Rectal smooth muscle tissue (tissue), 1 donor: ENCODE data around the gene MRM3.
"Not testable (repeated sequence)": the region's sequence is repeated elsewhere in the genome, so short reads cannot be mapped to it uniquely, and the experiment has no call there.

Source experiments
- H3K27ac ChIP-seq: one replicate; pipeline ENCODE4 v1.7.0; 2013; ENCODE audit warnings: low read depth, low read length, inconsistent platforms
- H3K27me3 ChIP-seq: one replicate; pipeline ENCODE4 v1.7.0; 2013; ENCODE audit warnings: low read length; ENCODE audit not compliant: control insufficient read depth, insufficient read depth
- H3K36me3 ChIP-seq: one replicate; pipeline ENCODE4 v1.7.0; 2013; ENCODE audit warnings: low read length; ENCODE audit not compliant: control insufficient read depth, insufficient read depth
- H3K4me1 ChIP-seq: one replicate; pipeline ENCODE4 v1.7.0; 2013; ENCODE audit warnings: low read length; ENCODE audit not compliant: control insufficient read depth, insufficient read depth
- H3K4me3 ChIP-seq: one replicate; pipeline ENCODE4 v1.7.0; 2013; ENCODE audit warnings: low read length
- H3K9ac ChIP-seq: one replicate; pipeline ENCODE4 v1.7.0; 2013; ENCODE audit warnings: low read length

Gene MRM3

GRCh38 chr17:746783-747629 is 35.1 kb upstream of the MRM3 start:
- no peak overlapping the region for H3K9ac ChIP-seq
- no peak overlapping the region for H3K4me3 ChIP-seq
- peaks cover 9% of the 10 kb centered on the region for H3K4me1 ChIP-seq
- H3K36me3 ChIP-seq: peaks cover 29% of the 10 kb centered on the region
- H3K27me3 ChIP-seq: no peaks in the 10 kb centered on the region
- H3K27ac ChIP-seq: no peak overlapping the region

DNA sequence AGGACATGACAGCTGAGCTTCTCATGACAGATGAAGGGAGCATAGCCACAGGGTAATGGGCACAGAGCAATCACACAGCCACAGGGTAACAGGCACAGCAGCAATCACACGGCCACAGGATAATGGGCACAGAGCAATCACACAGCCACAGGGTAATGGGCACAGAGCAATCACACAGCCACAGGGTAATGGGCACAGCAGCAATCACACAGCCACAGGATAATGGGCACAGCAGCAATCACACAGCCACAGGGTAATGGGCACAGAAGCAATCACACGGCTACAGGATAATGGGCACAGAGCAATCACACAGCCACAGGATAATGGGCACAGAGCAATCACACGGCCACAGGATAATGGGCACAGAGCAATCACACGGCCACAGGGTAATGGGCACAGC is 33.5 kb upstream of the MRM3 start:
- not testable (repeated sequence) for H3K4me1 ChIP-seq, H3K27ac ChIP-seq, H3K4me3 ChIP-seq, H3K9ac ChIP-seq, H3K27me3 ChIP-seq
- H3K36me3 ChIP-seq: peaks cover 29% of the 10 kb centered on the region

GRCh38 chr17:749359-749758 is 32.8 kb upstream of the MRM3 start:
- not testable (repeated sequence) for H3K9ac ChIP-seq, H3K27me3 ChIP-seq, H3K27ac ChIP-seq, H3K4me1 ChIP-seq, H3K4me3 ChIP-seq
- peaks cover 24% of the 10 kb centered on the region for H3K36me3 ChIP-seq

GRCh38 chr17:750431-751037 is 31.6 kb upstream of the MRM3 start:
- Histone ChIP-seq H3K27ac (no peak overlapping the region), H3K4me3 (peak overlapping the region; percentile 76)

DNA sequence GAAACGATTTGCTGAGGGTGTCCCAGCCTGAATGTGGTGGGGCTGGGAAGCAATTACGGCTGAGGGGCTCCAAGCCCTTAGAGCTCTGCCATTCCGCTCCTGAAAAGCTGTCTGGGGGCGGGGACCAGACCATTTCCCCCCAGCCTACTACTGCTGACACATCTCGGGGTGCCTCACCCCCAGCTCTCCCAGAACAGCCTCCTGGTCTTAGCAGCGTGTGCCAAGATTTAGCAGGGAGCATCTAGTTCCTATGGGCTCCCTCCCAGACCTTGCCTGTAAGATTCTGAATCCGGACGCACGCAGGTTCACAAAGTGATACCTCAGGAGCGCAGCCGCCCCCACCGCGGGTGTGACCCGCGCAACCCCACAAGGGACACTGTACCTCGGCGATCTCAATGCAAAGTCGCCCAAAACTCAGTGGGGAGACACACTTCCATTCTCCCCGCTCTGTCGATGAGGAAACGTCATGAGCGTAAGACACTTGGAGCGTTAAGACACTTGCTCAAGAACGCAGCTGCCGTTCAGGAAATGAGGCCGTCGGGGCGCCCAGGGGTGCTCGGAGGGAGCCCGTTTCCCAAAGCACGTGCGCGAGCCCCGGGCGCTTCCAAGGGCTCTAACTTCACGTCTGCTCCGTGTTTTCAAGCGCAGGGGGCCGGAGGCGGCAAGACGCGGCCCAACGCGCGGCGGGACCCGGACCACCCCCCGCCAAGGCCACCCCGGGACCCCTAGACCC is 30.7 kb upstream of the MRM3 start:
- H3K4me3 ChIP-seq: peak overlapping the region; percentile 76
- H3K9ac ChIP-seq: peak overlapping the region; percentile 66
- H3K27me3 ChIP-seq: no peaks in the 10 kb centered on the region
- peaks cover 11% of the 10 kb centered on the region for H3K36me3 ChIP-seq
- peak overlapping the region; percentile 66 for H3K27ac ChIP-seq
- peaks cover 9% of the 10 kb centered on the region for H3K4me1 ChIP-seq

More at GRCh38 chr17:750431-751037, 31.6 kb upstream of the MRM3 start:
- Histone ChIP-seq H3K9ac (no peak overlapping the region), H3K4me1 (peaks cover 9% of the 10 kb centered on the region), H3K36me3 (peaks cover 17% of the 10 kb centered on the region), H3K27me3 (no peaks in the 10 kb centered on the region)

GRCh38 chr17:752002-752619 is 30.0 kb upstream of the MRM3 start, which contains the start of gene GEMIN4:
TSS of gene GEMIN4 (minus strand) at chr17:752264. CDS start at chr17:752142, 122 bp downstream.
- Histone ChIP-seq H3K27ac (peak within 1 kb of the TSS; percentile 66), H3K36me3 (peaks cover 5% of the 10 kb centered on the region), H3K9ac (peak within 1 kb of the TSS; percentile 66), H3K4me1 (peaks cover 9% of the 10 kb centered on the region), H3K4me3 (peak within 1 kb of the TSS; percentile 76), H3K27me3 (no peaks in the 10 kb centered on the region)

GRCh38 chr17:752620-753219 is 29.4 kb upstream of the MRM3 start:
- peak overlapping the region; percentile 66 for H3K27ac ChIP-seq
- H3K36me3 ChIP-seq: no peaks in the 10 kb centered on the region
- H3K27me3 ChIP-seq: no peaks in the 10 kb centered on the region
- peaks cover 9% of the 10 kb centered on the region for H3K4me1 ChIP-seq
- H3K9ac ChIP-seq: peak overlapping the region; percentile 12
- H3K4me3 ChIP-seq: peak overlapping the region; percentile 76

DNA sequence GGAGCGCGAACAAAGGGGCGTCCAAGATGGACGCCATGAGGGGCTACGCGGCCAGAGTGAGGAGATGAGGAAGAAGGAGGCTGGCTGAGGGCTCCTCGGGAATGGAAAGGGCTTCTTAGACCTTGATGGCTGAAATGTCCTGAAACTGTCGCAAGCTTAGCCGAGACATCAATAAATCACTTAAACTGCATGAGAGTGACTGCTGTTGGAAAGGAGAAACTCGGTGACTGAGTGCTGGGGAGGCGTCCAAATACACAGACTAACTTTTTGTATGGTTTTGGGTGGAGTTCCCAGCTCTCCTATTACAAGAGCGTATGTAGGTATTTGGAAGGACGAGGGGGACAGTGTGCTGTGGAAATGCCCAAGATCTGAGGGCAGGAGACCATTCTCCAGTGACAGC is 28.7 kb upstream of the MRM3 start:
- Histone ChIP-seq H3K9ac (no peak overlapping the region), H3K27ac (no peak overlapping the region), H3K27me3 (no peaks in the 10 kb centered on the region), H3K4me3 (no peak overlapping the region), H3K36me3 (no peaks in the 10 kb centered on the region), H3K4me1 (peaks cover 9% of the 10 kb centered on the region)

DNA sequence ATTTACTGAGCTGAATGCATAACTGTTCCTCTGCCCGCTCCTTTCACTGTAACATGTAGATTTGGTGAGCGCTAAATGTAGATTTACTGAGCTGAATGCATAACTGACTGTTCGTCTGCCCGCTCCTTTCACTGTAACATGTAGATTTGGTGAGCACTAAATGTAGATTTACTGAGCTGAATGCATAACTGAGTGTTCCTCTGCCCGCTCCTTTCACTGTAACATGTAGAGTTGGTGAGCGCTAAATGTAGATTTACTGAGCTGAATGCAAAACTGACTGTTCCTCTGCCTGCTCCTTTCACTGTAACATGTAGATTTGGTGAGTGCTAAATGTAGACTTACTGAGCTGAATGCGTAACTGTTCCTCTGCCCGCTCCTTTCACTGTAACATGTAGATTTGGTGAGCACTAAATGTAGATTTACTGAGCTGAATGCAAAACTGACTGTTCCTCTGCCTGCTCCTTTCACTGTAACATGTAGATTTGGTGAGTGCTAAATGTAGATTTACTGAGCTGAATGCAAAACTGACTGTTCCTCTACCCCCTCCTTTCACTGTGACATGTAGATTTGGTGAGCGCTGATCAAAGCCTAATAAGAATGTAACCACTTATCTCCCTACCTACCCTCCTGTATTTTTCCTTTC is 26.7 kb upstream of the MRM3 start:
- not testable (repeated sequence) for H3K4me3 ChIP-seq, H3K36me3 ChIP-seq, H3K4me1 ChIP-seq, H3K9ac ChIP-seq, H3K27me3 ChIP-seq, H3K27ac ChIP-seq

- not testable (repeated sequence) for H3K27me3 ChIP-seq, H3K4me3 ChIP-seq, H3K4me1 ChIP-seq, H3K9ac ChIP-seq
- Histone ChIP-seq H3K36me3 (peaks cover 13% of the 10 kb centered on the region), H3K27ac (peak overlapping the region; percentile 13)
These were observed 26.1 kb upstream of the MRM3 start for GRCh38 chr17:756010-756567.

DNA sequence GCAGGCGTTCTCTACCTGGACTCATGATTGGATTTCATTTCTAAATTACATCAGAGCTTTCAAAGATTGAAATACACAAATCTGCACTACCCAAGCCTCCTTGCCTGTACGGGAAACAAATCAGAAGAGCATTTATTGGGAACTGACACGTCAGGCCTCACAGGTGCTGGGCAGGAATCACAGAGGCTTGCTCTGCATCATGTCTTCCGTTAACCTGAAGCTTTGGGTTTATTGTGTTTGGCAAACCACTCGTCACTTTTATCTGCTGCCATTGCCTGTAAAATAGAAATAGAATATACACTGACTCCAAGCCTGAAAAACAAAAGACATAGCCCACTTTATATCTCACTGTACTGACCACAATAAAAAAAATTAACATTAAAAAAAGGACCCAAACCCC is 22.2 kb upstream of the MRM3 start:
- peaks cover 17% of the 10 kb centered on the region for H3K36me3 ChIP-seq
- H3K27ac ChIP-seq: no peak overlapping the region
- no peaks in the 10 kb centered on the region for H3K27me3 ChIP-seq
- H3K9ac ChIP-seq: no peak overlapping the region
- H3K4me1 ChIP-seq: no peaks in the 10 kb centered on the region
- H3K4me3 ChIP-seq: no peak overlapping the region
